ENCODE results near the gene BTBD9.

Gene BTBD9

GRCh38 chr6:38161754-38162492 is 477.8 kb downstream of the BTBD9 start:
- DNase-seq (ENCODE audit: low spot score): no peak

GRCh38 chr6:38161331-38161730 is 478.4 kb downstream of the BTBD9 start:
- no peak for DNase-seq (ENCODE audit: low spot score)

- no peak for DNase-seq (ENCODE audit: low spot score)
Observed at GRCh38 chr6:38160831-38161230, 478.9 kb downstream of the BTBD9 start.

- no peak for DNase-seq (ENCODE audit: low spot score)
Observed at GRCh38 chr6:38159596-38159995, 480.1 kb downstream of the BTBD9 start.

- no peak for DNase-seq (ENCODE audit: low spot score)
Observed at GRCh38 chr6:38158762-38159350, 480.9 kb downstream of the BTBD9 start.

GRCh38 chr6:38157905-38158304 is 481.8 kb downstream of the BTBD9 start:
- DNase-seq (ENCODE audit: low spot score): no peak

GRCh38 chr6:38156818-38157565 is 482.7 kb downstream of the BTBD9 start:
- no peak for DNase-seq (ENCODE audit: low spot score)

- DNase-seq (ENCODE audit: low spot score): no peak
Observed at GRCh38 chr6:38155621-38156204, 484.0 kb downstream of the BTBD9 start.

GRCh38 chr6:38155144-38155543 is 484.6 kb downstream of the BTBD9 start:
- DNase-seq (ENCODE audit: low spot score): no peak

GRCh38 chr6:38154731-38155130 is 485.0 kb downstream of the BTBD9 start:
- DNase-seq (ENCODE audit: low spot score): no peak

GRCh38 chr6:38153798-38154345 is 485.9 kb downstream of the BTBD9 start:
- DNase-seq (ENCODE audit: low spot score): no peak

- DNase-seq (ENCODE audit: low spot score): no peak
Observed at GRCh38 chr6:38153076-38153797, 486.5 kb downstream of the BTBD9 start.

- no peak for DNase-seq (ENCODE audit: low spot score)
Observed at GRCh38 chr6:38152620-38153019, 487.1 kb downstream of the BTBD9 start.

GRCh38 chr6:38151580-38152500 is 487.9 kb downstream of the BTBD9 start:
- DNase-seq (ENCODE audit: low spot score): no peak

GRCh38 chr6:38150681-38151296 is 488.9 kb downstream of the BTBD9 start:
- no peak for DNase-seq (ENCODE audit: low spot score)

GRCh38 chr6:38150021-38150420 is 489.7 kb downstream of the BTBD9 start:
- no peak for DNase-seq (ENCODE audit: low spot score)

GRCh38 chr6:38149531-38149930 is 490.2 kb downstream of the BTBD9 start:
- DNase-seq (ENCODE audit: low spot score): no peak

GRCh38 chr6:38148606-38149005 is 491.1 kb downstream of the BTBD9 start:
- DNase-seq (ENCODE audit: low spot score): no peak

GRCh38 chr6:38146734-38147027 is 493.0 kb downstream of the BTBD9 start:
- no peak for DNase-seq (ENCODE audit: low spot score)

- peak; percentile 65 for DNase-seq (ENCODE audit: low spot score)
Observed at GRCh38 chr6:38146021-38146733, 493.6 kb downstream of the BTBD9 start.
